Keratinocyte (primary cell): ENCODE measurements around the gene SMG1.

Experiments used
- CTCF ChIP-seq, 3 experiments: IDR thresholded peaks in 1 of 3; conservative IDR thresholded peaks in 1 of 3; optimal IDR thresholded peaks in 1 of 3; 2 replicates in 2 of 3; 3 replicates in 1 of 3; pipeline versions ENCODE3 to v1.5.1; 2011; ENCODE audit warnings: low read length in 3 of 3, mild to moderate bottlenecking in 3 of 3, moderate library complexity in 2 of 3, control low read depth in 1 of 3, inconsistent platforms in 1 of 3; ENCODE audit not compliant: insufficient read depth in 2 of 3; ENCODE audit errors: extremely low read depth in 1 of 3
- EZH2 ChIP-seq: IDR thresholded peaks from one replicate; pipeline ENCODE4 v1.6.1; 2012; ENCODE audit warnings: inconsistent platforms, mild to moderate bottlenecking, low read length, moderate library complexity

DNA sequence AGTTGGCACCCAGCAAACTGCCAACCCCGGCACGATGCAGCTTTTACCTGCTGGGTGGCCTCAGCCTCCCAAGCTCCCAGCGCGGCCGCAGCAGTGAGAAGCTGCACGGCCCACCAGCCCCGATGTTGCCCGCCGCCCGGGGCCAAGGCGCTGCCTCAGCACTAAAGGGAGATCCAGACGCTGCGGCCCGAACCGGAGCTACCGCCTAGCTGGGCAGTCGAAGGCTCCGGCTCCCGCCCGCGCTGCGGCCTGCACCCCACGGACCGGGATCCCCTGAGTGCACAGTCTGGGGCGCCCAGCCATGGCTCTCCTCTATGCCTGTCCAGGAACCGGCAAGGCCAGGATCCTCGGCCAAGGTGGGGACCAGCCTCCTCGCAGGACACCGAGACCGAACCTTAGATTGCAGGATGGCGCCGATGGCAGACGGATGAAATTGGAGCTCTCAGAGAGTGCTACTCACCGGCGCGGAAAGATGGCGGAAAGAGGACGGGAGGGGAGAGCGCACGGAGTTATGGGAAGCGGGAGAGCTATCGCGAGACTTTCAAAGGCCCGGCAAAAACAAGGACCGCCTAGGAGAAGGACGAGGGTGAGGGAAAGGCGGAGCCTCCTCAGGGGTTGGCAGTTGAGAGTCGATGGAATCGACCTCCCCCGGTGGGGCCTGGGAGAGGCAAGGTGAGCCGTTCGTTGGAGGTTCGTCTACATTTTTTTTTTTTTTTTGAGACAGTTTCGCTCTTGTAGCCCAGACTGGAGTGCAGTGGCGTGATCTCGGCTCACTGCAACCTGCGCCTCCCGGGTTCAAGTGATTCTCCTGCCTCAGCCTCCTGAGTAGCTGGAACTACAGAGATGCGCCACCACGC, 136.1 kb downstream of the SMG1 start, which contains the start of gene RPS15A:
- TF ChIP-seq CTCF (optimal IDR thresholded peaks at IDR 0.05 in 1 of 3, IDR thresholded peaks at IDR 0.05 in 1 of 3, conservative IDR thresholded peaks at IDR 0.05 in 1 of 3; ENCODE audit: extremely low read depth in 1 of 3, insufficient read depth in 2 of 3, low read length in 3 of 3) (no peak), EZH2 (no peak)
